GM18858 (cell line): ENCODE measurements around the gene CD8B.
"Not testable (repeated sequence)": the region's sequence is repeated elsewhere in the genome, so short reads cannot be mapped to it uniquely, and the experiment has no call there.

ENCODE experiments used
- ATAC-seq: cut with Tn5 transposase; IDR thresholded peaks from one replicate; pipeline ENCODE4 v1.9.1; 2021; ENCODE audit not compliant: unreplicated experiment

Gene CD8B

DNA sequence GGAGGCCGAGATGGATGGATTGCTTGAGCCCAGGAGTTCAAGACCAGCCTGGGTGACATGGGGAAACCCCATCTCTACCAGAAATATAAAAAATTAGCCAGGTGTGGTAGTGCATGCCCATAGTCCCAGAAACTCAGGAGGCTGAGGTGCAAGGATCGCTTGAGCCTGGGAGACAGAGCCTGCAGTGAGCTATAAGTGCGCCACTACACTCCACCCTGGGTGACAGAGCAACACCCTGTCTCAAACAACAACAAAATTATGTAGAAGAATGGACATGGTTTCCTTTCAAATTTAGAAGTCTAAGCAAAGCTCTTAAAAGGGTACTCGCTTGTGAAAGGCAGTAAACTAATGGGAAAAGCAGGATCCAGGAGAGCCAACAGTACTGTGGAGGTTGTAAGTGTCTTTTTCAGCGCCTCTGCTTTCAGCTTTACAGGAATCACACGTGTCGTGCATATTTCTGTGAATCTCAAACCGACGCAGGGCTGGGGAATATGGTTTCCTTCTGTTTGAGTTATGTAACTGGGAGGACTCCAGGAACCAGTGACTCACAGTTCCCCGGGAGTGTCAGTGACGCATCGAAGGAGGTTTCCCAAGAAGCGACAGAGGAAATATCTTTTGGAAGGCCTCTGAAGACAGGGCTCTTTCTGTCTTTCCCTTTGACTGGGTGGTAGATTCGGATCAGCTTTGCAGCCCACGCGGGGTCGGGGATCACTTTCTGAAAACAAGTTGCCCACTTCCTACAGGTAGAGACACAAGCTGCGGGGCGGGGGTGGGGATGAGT is 24.6 kb downstream of the CD8B start:
- not testable (repeated sequence) for ATAC-seq

GRCh38 chr2:86835548-86835889 is 26.2 kb downstream of the CD8B start:
- not testable (repeated sequence) for ATAC-seq

- no peak for ATAC-seq
Observed at GRCh38 chr2:86833315-86833714, 28.4 kb downstream of the CD8B start.

DNA sequence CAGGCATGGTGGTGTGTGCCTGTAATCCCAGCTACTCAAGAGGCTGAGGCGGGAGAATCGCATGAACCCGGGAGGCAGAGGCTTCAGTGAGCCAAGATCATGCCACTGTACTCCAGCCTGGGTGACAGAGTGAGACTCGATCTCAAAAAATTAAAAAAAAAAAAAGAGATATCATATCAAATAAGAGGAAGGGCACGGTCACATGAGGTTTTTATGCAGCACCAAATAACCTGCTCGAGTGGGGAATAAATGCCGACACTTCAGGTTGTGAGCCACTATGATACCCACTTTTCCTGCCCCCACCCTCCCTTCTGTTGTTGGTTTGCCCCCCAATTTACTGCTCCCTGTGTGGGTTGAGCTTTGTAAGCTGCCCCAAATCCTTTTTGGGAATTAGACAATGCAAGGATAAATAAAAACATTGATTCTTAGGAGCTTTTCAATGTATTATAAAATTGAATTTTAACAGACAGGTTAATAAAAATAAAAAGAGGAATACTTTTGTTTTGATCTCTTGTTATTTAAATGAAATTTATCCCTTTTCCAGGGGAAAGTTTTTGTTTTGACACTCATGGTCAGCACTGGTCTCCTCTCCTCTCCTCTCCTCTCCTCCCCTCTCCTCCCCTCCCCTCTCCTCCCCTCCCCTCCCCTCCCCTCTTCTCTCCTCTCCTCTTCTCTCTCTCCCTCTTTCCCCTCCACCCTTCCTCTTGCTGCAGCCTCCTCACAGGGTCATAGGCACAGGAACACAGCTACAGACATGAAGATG is 29.2 kb downstream of the CD8B start:
- ATAC-seq = no peak

GRCh38 chr2:86831537-86831936 is 30.1 kb downstream of the CD8B start:
- no peak for ATAC-seq

- no peak for ATAC-seq
Observed at GRCh38 chr2:86826951-86827350, 34.7 kb downstream of the CD8B start.

- ATAC-seq = no peak
Observed at GRCh38 chr2:86825693-86826381, 35.8 kb downstream of the CD8B start.

DNA sequence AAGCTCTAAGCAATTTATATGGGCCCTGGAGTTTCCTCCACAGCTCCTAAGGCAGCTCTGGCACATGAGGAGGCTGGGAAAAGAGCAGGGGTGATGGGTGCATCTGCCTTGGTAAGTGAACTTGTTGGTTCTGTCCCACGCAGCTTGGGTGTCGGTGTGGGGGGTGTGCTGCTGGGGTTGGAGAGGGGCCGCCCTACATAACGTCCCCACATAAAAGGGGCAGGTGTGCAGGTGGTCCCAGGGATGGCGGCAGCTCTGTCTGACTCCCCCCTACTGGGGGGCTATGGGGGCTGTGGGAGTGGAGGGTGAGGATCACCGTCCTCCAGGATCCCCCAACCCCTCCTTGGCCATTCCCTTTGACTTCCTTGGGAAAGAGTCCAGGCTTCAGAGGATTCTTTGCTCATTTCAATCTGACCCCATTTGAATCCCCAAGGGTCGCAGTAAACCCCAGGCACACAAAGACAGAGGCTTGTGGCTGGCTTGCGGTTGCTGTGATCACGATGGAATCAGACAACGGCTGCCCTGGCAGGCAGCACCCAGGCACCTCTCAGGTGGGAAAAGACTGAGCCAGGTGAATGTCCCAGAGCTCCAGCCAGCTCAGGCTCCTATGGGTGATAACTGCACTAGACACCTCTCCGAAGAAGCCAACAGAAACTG is 36.5 kb downstream of the CD8B start:
- ATAC-seq = no peak

DNA sequence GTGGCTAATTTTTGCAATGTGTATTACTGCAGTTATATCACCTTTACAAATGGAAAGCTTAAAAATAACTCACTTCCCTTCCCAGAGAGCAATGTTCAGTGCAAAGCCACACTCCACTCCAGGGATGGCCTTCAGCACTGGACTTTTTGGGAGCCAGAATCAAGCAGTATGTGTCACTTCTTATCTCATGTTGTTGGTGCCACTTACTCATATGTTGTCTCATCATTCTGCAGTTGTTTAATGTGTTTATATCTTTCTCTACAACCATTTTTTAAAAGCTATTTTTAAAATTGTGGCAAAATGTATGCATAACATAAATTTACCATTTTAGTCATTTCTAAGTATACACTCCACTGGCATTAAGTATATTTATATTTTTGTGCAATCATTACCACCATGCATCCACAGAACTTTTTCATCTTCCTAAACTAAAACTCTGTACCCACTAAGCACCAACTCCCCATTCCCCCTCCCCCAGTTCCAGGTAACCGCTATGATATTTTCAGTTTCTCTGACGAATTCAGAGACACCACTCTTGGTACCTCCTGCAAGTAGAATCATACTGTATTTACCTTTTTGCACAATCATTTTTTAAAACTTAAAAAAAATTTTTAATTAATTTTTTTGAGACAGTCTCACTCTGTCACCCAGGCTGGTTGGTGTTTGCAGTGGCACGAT is 38.9 kb downstream of the CD8B start:
- no peak for ATAC-seq

- no peak for ATAC-seq
Observed at GRCh38 chr2:86821842-86822241, 39.8 kb downstream of the CD8B start.

DNA sequence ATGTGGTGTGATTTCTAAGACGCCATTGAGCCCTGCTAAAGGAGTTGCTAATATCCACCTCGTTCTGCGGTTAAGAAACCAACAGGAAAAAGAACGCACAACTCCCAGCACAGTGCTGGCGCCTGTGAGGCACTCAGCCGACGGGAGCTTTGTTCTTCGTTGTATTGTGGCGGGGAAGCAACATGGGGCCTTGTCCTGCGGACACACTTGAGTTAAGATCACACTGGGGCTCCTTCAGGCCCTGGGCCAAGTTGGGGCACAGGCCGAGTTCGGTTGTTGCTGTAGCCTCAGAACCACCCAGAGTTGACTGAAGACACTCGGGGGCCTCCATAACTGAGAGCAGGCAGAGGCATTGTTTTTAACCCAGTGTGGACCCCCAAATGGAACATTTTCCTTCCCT is 40.4 kb downstream of the CD8B start:
- ATAC-seq = no peak

DNA sequence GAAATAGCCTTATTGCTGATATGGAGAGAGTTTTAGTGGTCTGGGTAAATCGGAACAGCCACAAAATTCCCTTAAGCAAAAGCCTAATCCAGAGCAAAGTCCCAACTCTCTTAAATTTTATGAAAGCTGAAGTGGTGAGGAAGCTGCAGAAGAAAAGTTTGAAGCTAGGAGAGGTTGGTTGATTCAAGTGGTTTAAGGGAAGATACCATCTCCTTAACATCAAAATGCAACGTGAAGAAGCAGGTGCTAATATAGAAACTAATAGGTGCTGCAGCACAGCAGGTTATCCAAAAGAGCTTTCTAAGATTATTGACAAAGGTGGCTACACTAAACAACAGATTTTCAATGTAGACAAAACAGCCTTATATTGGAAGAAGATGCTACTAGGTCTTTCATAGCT is 42.7 kb downstream of the CD8B start:
- no peak for ATAC-seq

GRCh38 chr2:86818114-86818801 is 43.4 kb downstream of the CD8B start:
- ATAC-seq = no peak

DNA sequence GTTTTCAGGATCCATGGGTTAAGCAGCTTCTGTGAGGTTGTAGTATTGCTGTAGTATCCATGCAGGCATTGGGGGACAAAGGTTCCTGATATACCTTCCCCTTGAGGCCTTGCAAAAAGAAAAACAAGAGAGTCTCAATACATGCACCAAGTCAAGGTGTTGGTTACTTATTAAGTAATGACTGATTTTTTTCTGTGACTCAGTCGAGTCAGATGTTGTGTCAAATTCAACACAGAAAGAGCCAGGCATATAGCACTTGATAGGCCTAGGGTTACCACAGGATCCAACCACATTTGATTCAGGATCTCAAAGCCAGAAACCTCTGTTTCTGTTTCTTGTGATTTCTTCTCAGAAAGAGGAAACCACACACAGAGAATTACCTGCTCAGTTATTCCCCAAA is 46.1 kb downstream of the CD8B start:
- ATAC-seq = no peak

- no peak for ATAC-seq
Observed at GRCh38 chr2:86809481-86810121, 52.1 kb downstream of the CD8B start.

GRCh38 chr2:86808315-86809161 is 53.1 kb downstream of the CD8B start:
- peak; percentile 92 for ATAC-seq

DNA sequence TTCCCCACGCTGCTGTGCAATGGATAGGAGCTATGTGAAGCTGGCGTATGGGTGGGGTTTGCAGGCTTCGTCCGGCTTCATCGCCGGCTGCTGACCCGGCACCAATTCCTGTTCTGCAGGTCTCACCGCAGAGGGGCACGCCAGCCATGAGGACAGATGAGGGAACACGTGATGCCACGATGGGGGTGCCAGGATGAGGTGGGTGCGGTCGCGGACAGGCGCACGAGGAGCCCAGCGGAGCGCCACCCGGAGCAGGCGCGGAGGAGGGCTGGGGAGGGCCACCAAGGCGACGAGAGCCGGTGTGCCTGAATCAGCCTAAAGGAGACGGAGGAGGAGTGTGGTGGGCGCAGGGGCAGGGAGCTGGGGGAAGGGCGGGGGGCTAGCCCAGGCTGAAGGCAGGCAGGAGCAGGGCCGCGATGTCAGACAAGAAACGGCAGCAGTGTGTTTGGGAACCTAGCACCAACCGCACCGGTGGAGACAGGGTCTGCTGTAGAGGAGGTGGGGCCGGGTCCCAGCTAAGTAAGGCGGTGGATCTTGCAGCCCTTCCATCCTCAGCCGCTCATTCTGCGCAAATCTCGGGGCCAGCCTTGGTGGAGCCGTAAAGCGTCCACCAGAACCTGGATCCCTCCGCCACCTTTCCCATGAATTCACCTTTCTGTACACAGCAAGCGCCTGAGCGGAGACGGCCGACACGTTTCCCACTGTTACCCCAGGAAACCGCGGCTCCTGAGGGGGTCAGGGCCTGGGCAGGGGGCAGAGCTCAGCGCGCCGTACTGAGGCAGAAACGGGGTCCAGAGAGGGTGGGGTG is 54.0 kb downstream of the CD8B start:
- no peak for ATAC-seq

DNA sequence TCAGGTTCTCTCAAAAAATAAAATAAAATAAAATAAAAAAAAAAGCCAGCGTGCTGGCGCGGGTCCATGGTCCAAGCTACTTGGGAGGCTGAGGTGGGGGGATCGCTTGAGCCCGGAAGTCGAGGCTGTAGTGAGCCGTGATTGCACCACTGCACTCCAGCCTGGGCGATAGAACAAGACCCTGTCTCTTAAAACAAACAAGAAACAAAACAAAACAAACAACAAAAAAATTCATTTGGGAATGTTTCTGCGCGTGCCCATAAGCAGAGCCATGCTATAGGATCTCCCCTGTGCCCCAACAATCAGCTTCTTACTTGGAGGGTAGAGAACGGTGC is 54.6 kb downstream of the CD8B start:
- ATAC-seq = no peak
